Activated CD8-positive, alpha-beta T cell treated with anti-CD3 and anti-CD28 coated beads for 36 hours (primary cell): ENCODE measurements around the gene TMEM8B. TPM values are rescaled to one million over a fixed set of nuclear protein-coding genes. Genes with fewer than 3 reads are reported as not detected.
A peak's percentile ranks its signal among the peaks of the same experiment; 100 is the strongest.
"Not testable (repeated sequence)": the region's sequence is repeated elsewhere in the genome, so short reads cannot be mapped to it uniquely, and the experiment has no call there.

Experiments
- ATAC-seq: fragments of 200-7000 bp; cut with Tn5 transposase; one replicate; pipeline ENCODE4 v1.10.0; 2021; ENCODE audit warnings: mild to moderate bottlenecking, moderate library complexity
- CTCF ChIA-PET: fragments of 350-600 bp; sonication (Branson Sonifier 250); formaldehyde crosslinking; loops from one replicate; lab custom pipeline; 2021; ENCODE audit warnings: antibody characterized with exemption; lab: Charles Lee
- POLR2A ChIA-PET: fragments of 350-600 bp; sonication (Branson Sonifier 250); formaldehyde crosslinking; loops from one replicate; lab custom pipeline; 2021; ENCODE audit warnings: antibody characterized with exemption; lab: Charles Lee
- DNase-seq: peaks from one replicate; pipeline ENCODE4 v3.0.0-alpha.2; 2020
- H3K27ac Mint-ChIP-seq: one replicate; pipeline ENCODE4 v1.8.0; 2021; ENCODE audit warnings: mild to moderate bottlenecking, mixed read lengths
- H3K27me3 Mint-ChIP-seq: one replicate; pipeline ENCODE4 v1.8.0; 2021; ENCODE audit warnings: mixed read lengths
- H3K36me3 Mint-ChIP-seq: one replicate; pipeline ENCODE4 v1.8.0; 2021; ENCODE audit warnings: low read depth, mixed read lengths
- H3K4me1 Mint-ChIP-seq: one replicate; pipeline ENCODE4 v1.8.0; 2021; ENCODE audit warnings: low read depth, mixed read lengths
- H3K4me3 Mint-ChIP-seq: one replicate; pipeline ENCODE4 v1.8.0; 2021; ENCODE audit warnings: mild to moderate bottlenecking, moderate library complexity, mixed read lengths
- H3K9me3 Mint-ChIP-seq: one replicate; pipeline ENCODE4 v1.8.0; 2021; ENCODE audit warnings: mixed read lengths
- intact Hi-C: fragments of 100-400 bp; cut with micrococcal nuclease; formaldehyde crosslinking; loops from one replicate; pipeline ENCODE4 v1.10.0; 2022
- total RNA-seq, 2 experiments: library from RNA; stranded (reverse); gene quantifications; one replicate each; pipeline ENCODE4 v1.2.3, GENCODE V29; 2021
- TF ChIP-seq, protein P1 (sequence below): fragments of 200-600 bp; IDR thresholded peaks from one replicate; pipeline ENCODE4 v1.8.0; 2022; ENCODE audit warnings: antibody characterized with exemption, mild to moderate bottlenecking

Gene TMEM8B
- total RNA-seq, 2 experiments from 2014 or later: 3.4 to 4.3 TPM

DNA sequence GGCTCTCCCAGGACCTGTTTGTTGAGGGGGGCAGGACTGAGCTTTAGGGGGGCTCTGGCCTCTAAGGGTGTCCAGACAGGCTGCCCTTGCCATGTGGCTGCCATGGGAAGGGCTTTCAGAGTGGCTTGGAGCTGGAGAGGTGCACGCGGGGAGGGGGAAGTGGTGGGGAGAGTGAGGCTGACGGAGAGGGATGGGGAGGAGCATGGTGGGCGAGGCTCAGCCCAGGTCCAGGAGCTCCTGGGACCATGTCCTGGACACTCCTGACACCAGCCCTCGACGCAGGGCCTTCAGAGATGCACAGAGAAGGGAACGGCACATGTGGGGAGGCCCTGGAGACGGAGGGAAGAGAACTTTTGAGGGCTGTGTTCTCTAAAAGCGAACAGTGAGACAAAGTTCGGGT is 82.7 kb downstream of the TMEM8B start:
- Mint-ChIP-seq H3K36me3 (no peaks in the 10 kb centered on the region), H3K27ac (no peak overlapping the region), H3K4me3 (no peak overlapping the region), H3K4me1 (peaks cover 47% of the 10 kb centered on the region), H3K27me3 (no peaks in the 10 kb centered on the region), H3K9me3 (no peaks in the 10 kb centered on the region)
- CTCF ChIA-PET: interaction anchor here (0.6 to 4.5 kb wide), 21 partner anchors 8 to 122 kb away, joined by 3 to 29 read pairs (median 5); partner anchors contain the start of gene HINT2
- intact Hi-C loops: no loop called here
- POLR2A ChIA-PET: interaction anchor here (0.8 to 1.5 kb wide), 4 partner anchors 8 to 101 kb away, joined by 3 to 4 read pairs (median 4); no protein-coding TSS in a partner anchor
- TF ChIP-seq, protein P1, sequence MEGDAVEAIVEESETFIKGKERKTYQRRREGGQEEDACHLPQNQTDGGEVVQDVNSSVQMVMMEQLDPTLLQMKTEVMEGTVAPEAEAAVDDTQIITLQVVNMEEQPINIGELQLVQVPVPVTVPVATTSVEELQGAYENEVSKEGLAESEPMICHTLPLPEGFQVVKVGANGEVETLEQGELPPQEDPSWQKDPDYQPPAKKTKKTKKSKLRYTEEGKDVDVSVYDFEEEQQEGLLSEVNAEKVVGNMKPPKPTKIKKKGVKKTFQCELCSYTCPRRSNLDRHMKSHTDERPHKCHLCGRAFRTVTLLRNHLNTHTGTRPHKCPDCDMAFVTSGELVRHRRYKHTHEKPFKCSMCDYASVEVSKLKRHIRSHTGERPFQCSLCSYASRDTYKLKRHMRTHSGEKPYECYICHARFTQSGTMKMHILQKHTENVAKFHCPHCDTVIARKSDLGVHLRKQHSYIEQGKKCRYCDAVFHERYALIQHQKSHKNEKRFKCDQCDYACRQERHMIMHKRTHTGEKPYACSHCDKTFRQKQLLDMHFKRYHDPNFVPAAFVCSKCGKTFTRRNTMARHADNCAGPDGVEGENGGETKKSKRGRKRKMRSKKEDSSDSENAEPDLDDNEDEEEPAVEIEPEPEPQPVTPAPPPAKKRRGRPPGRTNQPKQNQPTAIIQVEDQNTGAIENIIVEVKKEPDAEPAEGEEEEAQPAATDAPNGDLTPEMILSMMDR: no peak
- DNase-seq (no peak), ATAC-seq (no peak)

DNA sequence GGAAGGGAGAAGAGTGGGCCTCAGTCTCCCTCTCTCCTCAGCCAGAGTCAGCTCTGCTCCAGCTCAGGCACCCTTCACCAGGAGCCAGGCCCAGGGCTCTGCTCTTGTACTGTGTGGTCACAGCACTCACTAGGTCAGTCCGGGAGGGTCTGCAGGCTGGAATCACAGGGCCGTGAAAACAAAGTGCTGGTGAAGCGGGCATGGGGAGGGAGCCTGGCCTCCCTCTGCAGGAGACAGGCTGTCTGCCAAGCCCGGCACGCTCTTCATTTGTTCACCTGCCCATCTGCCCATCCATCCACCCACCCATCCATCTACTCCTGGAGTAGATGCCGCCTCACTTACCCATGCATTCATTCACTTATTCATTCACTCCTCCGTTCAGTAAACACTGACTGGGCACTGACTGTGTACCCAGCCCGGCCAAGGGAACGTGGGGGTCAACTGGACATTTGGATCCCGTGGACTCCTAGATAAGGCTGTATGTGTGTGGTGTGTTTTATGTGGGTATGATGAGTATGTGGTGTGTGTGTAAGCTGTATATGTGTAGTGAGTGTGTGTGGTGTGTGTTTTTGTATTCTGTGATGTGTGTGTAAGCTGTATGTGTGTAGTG is 83.9 kb downstream of the TMEM8B start:
- DNase-seq: no peak
- H3K27me3 Mint-ChIP-seq: no peaks in the 10 kb centered on the region
- no peak overlapping the region for H3K4me3 Mint-ChIP-seq
- no peaks in the 10 kb centered on the region for H3K36me3 Mint-ChIP-seq
- no peaks in the 10 kb centered on the region for H3K9me3 Mint-ChIP-seq
- H3K4me1 Mint-ChIP-seq: peaks cover 42% of the 10 kb centered on the region
- CTCF ChIA-PET: interaction anchor here (4.5 kb wide), 1 partner anchor 32 kb away, joined by 29 read pairs; no protein-coding TSS in a partner anchor
- TF ChIP-seq, protein P1: no peak
- POLR2A ChIA-PET: no interaction called here
- intact Hi-C loops: no loop called here
- no peak for ATAC-seq
- no peak overlapping the region for H3K27ac Mint-ChIP-seq

DNA sequence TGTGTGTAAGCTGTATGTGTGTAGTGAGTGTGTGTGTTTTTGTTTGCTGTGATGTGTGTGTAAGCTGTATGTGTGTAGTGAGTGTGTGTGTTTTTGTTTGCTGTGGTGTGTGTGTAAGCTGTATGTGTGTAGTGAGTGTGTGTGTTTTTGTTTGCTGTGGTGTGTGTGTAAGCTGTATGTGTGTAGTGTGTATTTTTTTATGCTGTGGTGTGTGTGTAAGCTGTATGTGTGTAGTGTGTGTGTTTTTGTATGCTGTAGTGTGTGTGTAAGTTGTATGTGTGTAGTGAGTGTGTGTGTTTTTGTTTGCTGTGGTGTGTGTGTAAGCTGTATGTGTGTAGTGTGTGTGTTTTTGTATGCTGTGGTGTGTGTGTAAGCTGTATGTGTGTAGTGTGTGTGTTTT is 84.4 kb downstream of the TMEM8B start:
- H3K27me3 Mint-ChIP-seq, POLR2A ChIA-PET: not testable (repeated sequence)
- H3K4me1 Mint-ChIP-seq: peaks cover 37% of the 10 kb centered on the region

DNA sequence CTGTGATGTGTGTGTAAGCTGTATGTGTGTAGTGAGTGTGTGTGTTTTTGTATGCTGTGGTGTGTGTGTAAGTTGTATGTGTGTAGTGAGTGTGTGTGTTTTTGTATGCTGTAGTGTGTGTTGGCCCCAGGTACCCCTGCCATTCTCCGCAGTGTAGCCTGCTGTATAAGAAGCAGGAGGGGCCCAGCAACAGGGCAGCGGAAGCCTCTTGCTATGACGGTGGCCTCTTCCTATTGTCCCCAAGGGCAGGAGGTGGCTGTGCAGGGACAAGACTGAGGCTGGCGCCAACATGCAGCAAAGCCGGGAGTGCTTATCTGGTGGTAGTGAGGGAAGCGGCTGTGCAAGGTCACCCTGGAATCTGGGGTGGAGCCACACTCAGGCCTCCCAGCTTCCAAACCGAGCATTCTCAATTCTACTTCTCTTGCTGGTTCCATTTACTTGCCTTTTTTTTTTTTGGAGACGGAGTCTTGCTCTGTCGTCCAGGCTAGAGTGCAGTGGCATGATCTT is 85.3 kb downstream of the TMEM8B start:
- Mint-ChIP-seq H3K4me3 (no peak overlapping the region), H3K9me3 (no peaks in the 10 kb centered on the region), H3K4me1 (peaks cover 29% of the 10 kb centered on the region), H3K27ac (no peak overlapping the region), H3K27me3 (no peaks in the 10 kb centered on the region), H3K36me3 (no peaks in the 10 kb centered on the region)
- peak; percentile 31 for DNase-seq
- peak; percentile 41 for ATAC-seq
- intact Hi-C loops: no loop called here
- ChIA-PET CTCF (interaction anchor here (2.1 kb wide), 1 partner anchor 11 kb away, joined by 8 read pairs; no protein-coding TSS in a partner anchor), POLR2A (no interaction called here)
- TF ChIP-seq, protein P1: no peak

More for the DNA sequence above, 84.4 kb downstream of the TMEM8B start:
- ATAC-seq, H3K9me3 Mint-ChIP-seq, H3K27ac Mint-ChIP-seq, CTCF ChIA-PET, DNase-seq, H3K4me3 Mint-ChIP-seq, intact Hi-C loops, H3K36me3 Mint-ChIP-seq: not testable (repeated sequence)

Other genes with a start within 250 kb of the TMEM8B start
- gene TESK1, start 224.0 kb upstream of the TMEM8B start, total RNA-seq: 10 to 100 TPM; 26.1 to 26.9 TPM
- 10 to 100 TPM; 13.1 to 15.5 TPM for gene CD72, start 210.8 kb upstream of the TMEM8B start, total RNA-seq
- 100 to 1,000 TPM in 1 of 2 experiments, 10 to 100 TPM in 1; 99.9 to 102 TPM for gene SIT1, start 178.3 kb upstream of the TMEM8B start, total RNA-seq
- over 10,000 TPM; 13,164 to 13,311 TPM for gene RMRP, start 171.2 kb upstream of the TMEM8B start, total RNA-seq
- 10 to 100 TPM; 12.1 to 13.7 TPM for gene CCDC107, start 170.9 kb upstream of the TMEM8B start, total RNA-seq
- 10 to 100 TPM; 16.0 to 19.9 TPM for gene ARHGEF39, start 164.0 kb upstream of the TMEM8B start, total RNA-seq
- gene CA9, start 155.3 kb upstream of the TMEM8B start, total RNA-seq: 1 to 10 TPM; 4.5 to 4.9 TPM
- 1 to 10 TPM; 4.8 to 5.3 TPM for gene TPM2, start 139.3 kb upstream of the TMEM8B start, total RNA-seq
- 100 to 1,000 TPM; 212 to 219 TPM for gene TLN1, start 97.0 kb upstream of the TMEM8B start, total RNA-seq
- 10 to 100 TPM; 22.3 to 22.4 TPM for gene CREB3, start 96.6 kb upstream of the TMEM8B start, total RNA-seq
- 10 to 100 TPM; 21.2 to 22.3 TPM for gene GBA2, start 80.0 kb upstream of the TMEM8B start, total RNA-seq
- 10 to 100 TPM; 13.0 to 14.8 TPM for gene RGP1, start 79.9 kb upstream of the TMEM8B start, total RNA-seq
- gene MSMP, start 75.0 kb upstream of the TMEM8B start, total RNA-seq: under 1 TPM; 0.59 to 0.67 TPM
- 1 to 10 TPM; 7.5 to 7.8 TPM for gene NPR2, start 37.6 kb upstream of the TMEM8B start, total RNA-seq
- 1 to 10 TPM in 1 of 2 experiments, under 1 TPM in 1; 0.63 to 1.1 TPM for gene SPAG8, start 17.0 kb upstream of the TMEM8B start, total RNA-seq
- 10 to 100 TPM; 53.4 to 62.7 TPM for gene HINT2, start 14.2 kb upstream of the TMEM8B start, total RNA-seq
- not detected for gene FAM221B, start 496 bp upstream of the TMEM8B start, total RNA-seq
- gene OR13J1, start 41.2 kb downstream of the TMEM8B start, total RNA-seq: not detected
- gene HRCT1, start 77.0 kb downstream of the TMEM8B start, total RNA-seq: not detected
- gene SPAAR, start 80.3 kb downstream of the TMEM8B start, total RNA-seq: not detected
- gene OR2S2, start 128.9 kb downstream of the TMEM8B start, total RNA-seq: not detected
- 1 to 10 TPM; 5.3 to 6.5 TPM for gene RECK, start 207.7 kb downstream of the TMEM8B start, total RNA-seq